ENCODE measurements around the gene ZNF597. TPM values are rescaled to one million over a fixed set of nuclear protein-coding genes. Genes with fewer than 3 reads are reported as not detected.

The ZNF597 gene
- total RNA-seq, 1 donor from 2014 or later, result 2.2 TPM

- no peaks in the 10 kb centered on the region for H3K9me3 Mint-ChIP-seq (ENCODE audit: low read depth)
- no peaks in the 10 kb centered on the region for H3K4me1 Mint-ChIP-seq (ENCODE audit: low read depth)
- no peak for DNase-seq (ENCODE audit: low spot score, unreplicated experiment)
- no peak overlapping the region for H3K4me3 Mint-ChIP-seq (ENCODE audit: low read depth)
- H3K36me3 Mint-ChIP-seq (ENCODE audit: insufficient read depth), result peaks cover 8% of the 10 kb centered on the region
- TF ChIP-seq, protein P1, sequence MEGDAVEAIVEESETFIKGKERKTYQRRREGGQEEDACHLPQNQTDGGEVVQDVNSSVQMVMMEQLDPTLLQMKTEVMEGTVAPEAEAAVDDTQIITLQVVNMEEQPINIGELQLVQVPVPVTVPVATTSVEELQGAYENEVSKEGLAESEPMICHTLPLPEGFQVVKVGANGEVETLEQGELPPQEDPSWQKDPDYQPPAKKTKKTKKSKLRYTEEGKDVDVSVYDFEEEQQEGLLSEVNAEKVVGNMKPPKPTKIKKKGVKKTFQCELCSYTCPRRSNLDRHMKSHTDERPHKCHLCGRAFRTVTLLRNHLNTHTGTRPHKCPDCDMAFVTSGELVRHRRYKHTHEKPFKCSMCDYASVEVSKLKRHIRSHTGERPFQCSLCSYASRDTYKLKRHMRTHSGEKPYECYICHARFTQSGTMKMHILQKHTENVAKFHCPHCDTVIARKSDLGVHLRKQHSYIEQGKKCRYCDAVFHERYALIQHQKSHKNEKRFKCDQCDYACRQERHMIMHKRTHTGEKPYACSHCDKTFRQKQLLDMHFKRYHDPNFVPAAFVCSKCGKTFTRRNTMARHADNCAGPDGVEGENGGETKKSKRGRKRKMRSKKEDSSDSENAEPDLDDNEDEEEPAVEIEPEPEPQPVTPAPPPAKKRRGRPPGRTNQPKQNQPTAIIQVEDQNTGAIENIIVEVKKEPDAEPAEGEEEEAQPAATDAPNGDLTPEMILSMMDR (IDR thresholded peaks at IDR 0.05; ENCODE audit: unreplicated experiment), result no peak
- H3K27ac Mint-ChIP-seq, result peak overlapping the region; percentile 37
- no peaks in the 10 kb centered on the region for H3K27me3 Mint-ChIP-seq
Measured at GRCh38 chr16:3487521-3488410, 44.5 kb upstream of the ZNF597 start.

DNA sequence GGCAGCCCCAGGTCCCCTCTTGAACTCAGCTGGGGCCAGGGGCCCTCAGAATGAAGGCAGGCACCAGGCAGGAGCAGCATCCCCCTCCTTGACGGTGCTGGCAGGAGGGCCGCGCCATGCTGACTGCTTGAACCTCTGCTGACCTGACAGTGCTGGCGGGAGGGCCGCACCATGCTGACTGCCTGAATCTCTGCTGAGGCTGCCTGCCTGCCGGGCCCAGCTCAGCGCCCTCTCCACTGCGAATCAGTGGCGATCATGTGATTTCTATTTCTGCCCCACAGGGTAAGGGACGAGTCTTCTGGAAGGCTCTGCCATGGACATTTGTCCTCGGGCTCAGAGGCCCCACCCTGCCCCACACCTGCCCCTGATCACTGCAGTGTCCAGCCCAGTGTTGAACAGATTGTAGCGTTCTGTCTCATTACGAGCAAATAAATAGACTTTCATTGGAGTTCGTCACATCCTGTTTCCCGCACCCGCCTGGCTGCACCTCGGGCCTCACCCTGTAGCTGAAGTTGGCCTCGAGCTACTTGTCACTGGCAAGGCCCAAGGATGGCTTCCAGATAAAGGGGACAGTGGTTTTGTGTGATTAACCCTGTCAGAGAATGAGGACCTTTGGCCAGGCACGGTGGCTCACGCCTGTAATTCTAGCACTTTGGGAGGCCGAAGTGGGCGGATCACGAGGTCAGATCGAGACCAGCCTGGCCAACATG lies 43.4 kb upstream of the ZNF597 start:
- Mint-ChIP-seq H3K36me3 (ENCODE audit: insufficient read depth) (peaks cover 11% of the 10 kb centered on the region), H3K27me3 (no peaks in the 10 kb centered on the region), H3K27ac (no peak overlapping the region), H3K9me3 (ENCODE audit: low read depth) (no peaks in the 10 kb centered on the region), H3K4me1 (ENCODE audit: low read depth) (peaks cover under 1% of the 10 kb centered on the region), H3K4me3 (ENCODE audit: low read depth) (no peak overlapping the region)
- no peak for DNase-seq (ENCODE audit: low spot score, unreplicated experiment)
- TF ChIP-seq, protein P1 (IDR thresholded peaks at IDR 0.05; ENCODE audit: unreplicated experiment), result no peak

DNA sequence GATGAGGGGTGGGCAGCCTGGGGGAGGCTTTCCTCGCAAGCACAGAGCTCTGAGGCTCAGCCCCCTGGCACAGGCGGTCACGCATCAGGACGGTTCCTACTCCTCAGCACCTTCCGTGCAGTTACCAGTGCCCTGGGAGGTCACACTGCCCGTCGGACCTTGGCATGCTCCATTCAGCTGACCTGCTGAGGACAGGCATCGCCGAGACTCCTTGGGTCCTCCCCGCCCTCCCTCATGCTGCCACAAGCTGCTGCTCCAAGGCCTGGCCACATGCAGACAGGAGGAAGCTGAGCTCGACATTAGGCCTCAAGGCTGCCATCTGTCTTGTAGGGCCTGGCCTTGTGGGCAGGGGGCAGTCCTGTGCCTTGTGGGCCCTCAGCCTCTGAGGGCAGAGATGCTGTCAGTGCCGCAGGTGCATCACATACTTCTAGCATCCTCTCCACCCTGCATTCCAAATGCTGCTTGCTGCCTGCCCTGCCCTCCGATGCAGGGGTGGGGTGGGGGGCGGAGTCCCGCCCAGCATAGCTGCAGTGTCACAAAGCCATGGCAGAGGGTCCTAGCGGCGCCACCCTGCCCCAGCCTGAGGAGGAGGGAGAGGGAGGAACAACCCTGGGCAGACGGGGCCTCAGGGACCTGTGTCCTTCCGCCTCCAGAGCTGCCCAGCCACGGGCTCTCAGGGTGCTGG lies 42.7 kb upstream of the ZNF597 start:
- no peak overlapping the region for H3K4me3 Mint-ChIP-seq (ENCODE audit: low read depth)
- DNase-seq (ENCODE audit: low spot score, unreplicated experiment), result no peak
- peaks cover 17% of the 10 kb centered on the region for H3K36me3 Mint-ChIP-seq (ENCODE audit: insufficient read depth)
- no peaks in the 10 kb centered on the region for H3K27me3 Mint-ChIP-seq
- H3K4me1 Mint-ChIP-seq (ENCODE audit: low read depth), result peaks cover 5% of the 10 kb centered on the region
- H3K27ac Mint-ChIP-seq, result no peak overlapping the region
- H3K9me3 Mint-ChIP-seq (ENCODE audit: low read depth), result no peaks in the 10 kb centered on the region
- TF ChIP-seq, protein P1 (IDR thresholded peaks at IDR 0.05; ENCODE audit: unreplicated experiment), result no peak

GRCh38 chr16:3485097-3485745 lies 41.9 kb upstream of the ZNF597 start:
- Mint-ChIP-seq H3K4me1 (ENCODE audit: low read depth) (peaks cover 7% of the 10 kb centered on the region), H3K27ac (no peak overlapping the region), H3K9me3 (ENCODE audit: low read depth) (no peaks in the 10 kb centered on the region), H3K36me3 (ENCODE audit: insufficient read depth) (peaks cover 19% of the 10 kb centered on the region), H3K4me3 (ENCODE audit: low read depth) (no peak overlapping the region), H3K27me3 (no peaks in the 10 kb centered on the region)
- TF ChIP-seq, protein P1 (IDR thresholded peaks at IDR 0.05; ENCODE audit: unreplicated experiment), result no peak
- DNase-seq (ENCODE audit: low spot score, unreplicated experiment), result no peak

Measured in progenitor cell of endocrine pancreas (in vitro differentiated cells).